HepG2 (cell line): ENCODE data around the gene STRADB. TPM values are rescaled to one million over a fixed set of nuclear protein-coding genes. Genes with fewer than 3 reads are reported as not detected.

Experiments used
- HNRNPK ChIP-seq: fragments of 200-400 bp; formaldehyde crosslinking; IDR thresholded peaks from 2 replicates; pipeline ENCODE4 v1.6.1; 2018; ENCODE audit warnings: low read length, low read depth, moderate library complexity, mild to moderate bottlenecking; ENCODE audit not compliant: poor library complexity, severe bottlenecking
- IRX3 ChIP-seq: sonication (generic); formaldehyde crosslinking; IDR thresholded peaks from 2 replicates; pipeline ENCODE4 v1.8.1; 2023; ENCODE audit warnings: mild to moderate bottlenecking, low read depth, missing genetic modification reagents, borderline replicate concordance
- NBN ChIP-seq: fragments of 450-650 bp; conservative IDR thresholded peaks from 2 replicates; pipeline ENCODE4 v1.6.1; 2017
- ONECUT2 ChIP-seq: sonication (generic); formaldehyde crosslinking; IDR thresholded peaks from 2 replicates; pipeline ENCODE4 v1.4.0; 2020; ENCODE audit warnings: missing genetic modification reagents
- SIX4 ChIP-seq: sonication (generic); formaldehyde crosslinking; IDR thresholded peaks from 2 replicates; pipeline ENCODE4 v1.4.0; 2020; ENCODE audit warnings: missing genetic modification reagents
- ZFP1 ChIP-seq: IDR thresholded peaks from 2 replicates; pipeline ENCODE4 v1.6.1; 2016
- ZNF10 ChIP-seq: sonication (generic); formaldehyde crosslinking; IDR thresholded peaks from 2 replicates; pipeline ENCODE4 v1.4.0; 2020; ENCODE audit warnings: mild to moderate bottlenecking, low read depth, missing genetic modification reagents, borderline replicate concordance
- ZNF549 ChIP-seq: sonication (generic); formaldehyde crosslinking; IDR thresholded peaks from 2 replicates; pipeline ENCODE4 v1.5.0; 2020; ENCODE audit warnings: missing genetic modification reagents
- ZNF879 ChIP-seq: sonication (generic); formaldehyde crosslinking; IDR thresholded peaks from 2 replicates; pipeline ENCODE4 v1.8.1; 2023; ENCODE audit warnings: missing genetic modification reagents
- polyA plus RNA-seq, 8 experiments: library from polyadenylated mRNA; depleted of rRNA in 3 of 8; stranded (reverse) in 7 of 8; unstranded in 1 of 8; fragments of >200 nt; fragmentation: Illumina TruSeq in 4 of 8; extraction: Trizol in 4 of 8; gene quantifications; 2 replicates each; pipeline versions ENCODE4 v1.2.1 to v1.2.3, GENCODE V29; 2011 to 2016; ENCODE audit warnings: low read depth in 4 of 8, missing spikeins in 1 of 8, mixed read lengths in 1 of 8; ENCODE audit not compliant: insufficient read depth in 1 of 8
- total RNA-seq, 5 experiments: library from RNA; depleted of rRNA; stranded (reverse); fragments of >200 nt; fragmentation: Illumina TruSeq; extraction: Trizol; gene quantifications; 2 replicates each; pipeline ENCODE4 v1.2.3, GENCODE V29; 2016; ENCODE audit warnings: low read depth in 1 of 5
- TF ChIP-seq, protein P1 (sequence below), 2 experiments: fragments of 450-650 bp in 1 of 2; sonication (generic) in 1 of 2; formaldehyde crosslinking in 1 of 2; IDR thresholded peaks; 2 replicates each; pipeline versions ENCODE4 v1.6.1 to v1.8.0; 2016 to 2022; ENCODE audit warnings: antibody characterized with exemption in 1 of 2, mild to moderate bottlenecking in 1 of 2, missing genetic modification reagents in 1 of 2

STRADB gene
- total and polyA plus RNA-seq, 2 of the 13 experiments (the other 11 are each of a cell fraction or from before 2014, with no cell fraction given), result 34.1 to 66.6 TPM

- TF ChIP-seq ONECUT2 (CRISPR knock-in tag) (no peak), ZNF10 (CRISPR knock-in tag) (no peak), NBN (no peak), IRX3 (CRISPR knock-in tag) (no peak), ZNF879 (CRISPR knock-in tag) (no peak), HNRNPK (no peak), SIX4 (CRISPR knock-in tag) (no peak), ZNF549 (no peak), ZFP1 (no peak)
- TF ChIP-seq, protein P1, sequence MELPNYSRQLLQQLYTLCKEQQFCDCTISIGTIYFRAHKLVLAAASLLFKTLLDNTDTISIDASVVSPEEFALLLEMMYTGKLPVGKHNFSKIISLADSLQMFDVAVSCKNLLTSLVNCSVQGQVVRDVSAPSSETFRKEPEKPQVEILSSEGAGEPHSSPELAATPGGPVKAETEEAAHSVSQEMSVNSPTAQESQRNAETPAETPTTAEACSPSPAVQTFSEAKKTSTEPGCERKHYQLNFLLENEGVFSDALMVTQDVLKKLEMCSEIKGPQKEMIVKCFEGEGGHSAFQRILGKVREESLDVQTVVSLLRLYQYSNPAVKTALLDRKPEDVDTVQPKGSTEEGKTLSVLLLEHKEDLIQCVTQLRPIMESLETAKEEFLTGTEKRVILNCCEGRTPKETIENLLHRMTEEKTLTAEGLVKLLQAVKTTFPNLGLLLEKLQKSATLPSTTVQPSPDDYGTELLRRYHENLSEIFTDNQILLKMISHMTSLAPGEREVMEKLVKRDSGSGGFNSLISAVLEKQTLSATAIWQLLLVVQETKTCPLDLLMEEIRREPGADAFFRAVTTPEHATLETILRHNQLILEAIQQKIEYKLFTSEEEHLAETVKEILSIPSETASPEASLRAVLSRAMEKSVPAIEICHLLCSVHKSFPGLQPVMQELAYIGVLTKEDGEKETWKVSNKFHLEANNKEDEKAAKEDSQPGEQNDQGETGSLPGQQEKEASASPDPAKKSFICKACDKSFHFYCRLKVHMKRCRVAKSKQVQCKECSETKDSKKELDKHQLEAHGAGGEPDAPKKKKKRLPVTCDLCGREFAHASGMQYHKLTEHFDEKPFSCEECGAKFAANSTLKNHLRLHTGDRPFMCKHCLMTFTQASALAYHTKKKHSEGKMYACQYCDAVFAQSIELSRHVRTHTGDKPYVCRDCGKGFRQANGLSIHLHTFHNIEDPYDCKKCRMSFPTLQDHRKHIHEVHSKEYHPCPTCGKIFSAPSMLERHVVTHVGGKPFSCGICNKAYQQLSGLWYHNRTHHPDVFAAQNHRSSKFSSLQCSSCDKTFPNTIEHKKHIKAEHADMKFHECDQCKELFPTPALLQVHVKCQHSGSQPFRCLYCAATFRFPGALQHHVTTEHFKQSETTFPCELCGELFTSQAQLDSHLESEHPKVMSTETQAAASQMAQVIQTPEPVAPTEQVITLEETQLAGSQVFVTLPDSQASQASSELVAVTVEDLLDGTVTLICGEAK (IDR thresholded peaks at IDR 0.05), result no peak
- TF ChIP-seq, protein P1 (CRISPR knock-in tag; IDR thresholded peaks at IDR 0.05), result no peak
These were observed 37.2 kb upstream of the STRADB start (continued) for GRCh38 chr2:201414099-201415023.
